Suppressor macrophage treated with lipopolysaccharide for 1 hour (primary cell): ENCODE results near the gene FNDC3B.

Source experiments
- DNase-seq, 3 donors: peaks; one replicate each; pipeline ENCODE4 v3.0.0-alpha.2; 2020 to 2022

The FNDC3B gene

DNA sequence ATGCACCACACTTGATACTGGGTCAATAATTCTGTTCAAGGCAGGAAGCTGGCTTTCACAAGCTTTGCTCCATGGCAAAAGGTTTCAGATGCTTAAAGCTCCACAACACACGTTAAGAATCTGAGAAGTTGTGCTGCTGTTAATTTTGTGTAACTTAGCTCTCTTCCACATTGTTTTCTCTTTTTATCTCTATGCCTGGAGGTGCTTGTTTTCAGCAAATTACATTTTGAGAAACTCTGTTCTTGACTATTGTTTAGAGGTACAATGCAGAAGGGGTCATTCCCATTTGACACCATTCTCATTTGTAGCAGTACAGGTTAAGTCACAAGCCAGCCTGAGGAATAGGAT, 156.0 kb downstream of the FNDC3B start:
- no peak for DNase-seq

DNA sequence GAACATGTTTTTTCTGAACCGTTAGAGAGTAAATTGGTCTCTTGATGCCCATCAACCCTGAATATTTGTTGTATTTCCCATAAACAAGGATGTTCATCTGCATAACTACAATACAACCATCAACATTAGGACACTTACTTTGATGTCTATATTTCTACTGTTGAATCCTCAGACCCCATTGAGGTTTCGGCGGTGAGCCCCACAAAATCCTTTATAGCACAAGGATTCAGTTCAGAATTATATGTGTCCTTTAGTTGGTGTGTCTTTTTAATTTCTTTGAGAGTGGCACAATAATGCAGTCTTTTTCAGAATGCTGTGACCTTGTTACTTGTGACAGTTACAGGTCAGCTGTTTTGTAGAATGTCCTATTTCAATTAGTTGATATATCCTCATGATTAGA, 158.0 kb downstream of the FNDC3B start:
- DNase-seq, result no peak

DNA sequence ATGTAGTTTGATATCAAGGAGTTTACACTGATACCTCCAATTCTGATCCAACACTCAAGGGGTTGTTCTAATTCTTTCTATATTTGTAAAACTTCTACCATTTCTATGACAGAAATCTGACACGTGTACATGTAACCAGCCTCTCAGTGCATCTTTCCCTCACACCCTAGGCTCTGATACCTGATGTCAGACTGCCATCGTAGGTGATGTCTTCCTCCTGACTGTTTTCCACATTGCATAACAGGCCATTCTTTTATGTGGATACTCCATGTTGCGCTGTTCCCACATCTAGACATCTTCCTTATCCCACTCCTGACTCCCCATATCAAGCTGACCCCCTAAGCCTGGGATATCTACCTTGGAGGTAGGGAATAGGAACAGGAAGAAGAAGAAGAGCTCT, 159.1 kb downstream of the FNDC3B start:
- DNase-seq, result no peak

DNA sequence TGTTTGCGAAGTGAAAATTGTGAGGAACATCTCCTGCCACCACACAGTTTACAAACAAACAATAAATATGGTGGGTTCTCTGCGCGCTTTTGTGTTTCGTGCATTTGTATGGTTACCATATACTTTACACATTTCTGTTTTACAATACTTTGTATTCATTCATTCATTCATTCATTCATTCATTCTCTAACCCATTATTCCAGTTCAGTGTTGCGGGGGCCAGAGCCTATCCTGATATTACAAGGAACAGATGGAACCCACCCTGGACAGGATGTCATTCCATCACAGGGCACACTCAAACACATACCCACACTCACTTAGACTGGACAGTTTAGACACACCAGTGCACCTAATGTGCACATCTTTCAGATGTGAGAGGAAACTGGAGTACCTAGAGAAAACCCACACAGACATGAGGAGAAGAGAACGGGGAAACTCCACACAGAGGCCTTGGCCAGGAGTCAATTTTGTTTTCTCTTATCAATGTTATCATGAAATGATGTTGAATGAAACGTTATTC, 160.5 kb downstream of the FNDC3B start:
- DNase-seq, result no peak

DNA sequence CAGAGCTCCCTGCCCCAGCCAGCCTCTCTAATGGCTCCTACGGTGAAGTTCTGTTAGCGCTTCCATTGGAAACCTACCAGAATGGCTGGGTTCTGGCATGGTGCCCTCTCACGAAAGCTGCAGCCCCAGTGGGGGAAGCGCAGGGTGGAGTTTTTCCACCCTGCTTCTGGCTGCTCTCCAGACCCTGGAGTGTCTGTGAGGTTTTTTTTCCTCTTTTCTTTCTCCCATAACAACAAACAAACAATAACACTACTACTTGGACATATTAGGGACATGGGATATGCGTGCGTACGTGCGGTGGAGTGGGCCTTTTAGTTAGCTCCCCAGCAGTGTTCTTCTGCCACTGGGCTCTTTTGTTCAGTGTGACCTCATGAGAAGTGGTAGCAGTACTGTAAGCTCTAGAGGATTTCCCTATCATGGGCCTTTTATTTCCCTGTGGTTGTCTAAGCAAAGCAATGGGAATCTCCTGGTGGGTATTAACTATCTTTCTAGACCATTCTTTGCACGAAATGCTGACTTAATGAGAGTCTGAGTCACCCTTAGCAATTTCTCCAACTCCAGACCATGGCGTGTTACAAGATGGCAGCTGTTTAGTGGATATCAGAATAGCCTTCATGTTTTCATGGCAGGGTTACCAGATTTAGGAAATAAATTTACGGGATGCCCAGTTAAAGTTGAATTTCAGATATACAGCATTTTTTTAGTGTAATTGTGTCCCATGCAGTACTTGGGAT, 161.9 kb downstream of the FNDC3B start:
- DNase-seq, result peak; percentile 74 to 93 (median 91)

DNA sequence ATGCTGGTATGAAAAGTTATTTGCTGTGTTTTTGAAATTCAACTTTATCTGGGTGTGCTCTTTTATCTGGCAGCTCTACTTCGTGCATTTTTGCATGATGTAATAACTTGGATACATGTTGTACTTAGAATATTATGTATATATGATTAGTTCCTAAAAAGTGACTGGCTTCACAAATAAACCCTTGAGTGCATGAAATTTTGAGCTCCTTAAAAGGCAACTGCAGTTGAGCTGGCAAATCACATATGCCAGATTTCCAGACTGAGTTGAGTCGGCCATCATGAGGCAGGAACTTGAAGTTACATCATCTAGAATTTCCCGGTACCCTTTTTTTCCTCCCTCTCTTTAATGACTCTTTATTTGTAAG, 162.5 kb downstream of the FNDC3B start:
- peak; percentile 79 to 90 (median 89) for DNase-seq

DNA sequence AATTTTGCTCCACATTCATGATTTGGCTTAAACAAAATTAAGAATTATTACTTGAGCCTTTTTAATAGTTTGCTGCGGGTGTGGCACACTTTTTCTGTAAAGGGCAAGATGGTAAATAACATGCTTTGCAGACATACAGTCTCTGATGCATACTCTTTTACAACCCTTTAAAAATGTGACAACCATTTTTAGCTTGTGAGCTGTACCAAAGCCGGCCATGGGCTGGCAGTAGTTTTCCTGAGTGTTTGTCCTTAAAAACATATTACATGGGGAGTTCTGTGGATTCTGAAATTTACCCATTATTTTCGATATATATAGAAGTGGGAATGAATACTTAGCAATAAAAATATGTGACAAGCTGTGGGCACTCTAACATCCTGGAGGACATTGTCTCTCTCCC, 163.4 kb downstream of the FNDC3B start:
- DNase-seq, result no peak

DNA sequence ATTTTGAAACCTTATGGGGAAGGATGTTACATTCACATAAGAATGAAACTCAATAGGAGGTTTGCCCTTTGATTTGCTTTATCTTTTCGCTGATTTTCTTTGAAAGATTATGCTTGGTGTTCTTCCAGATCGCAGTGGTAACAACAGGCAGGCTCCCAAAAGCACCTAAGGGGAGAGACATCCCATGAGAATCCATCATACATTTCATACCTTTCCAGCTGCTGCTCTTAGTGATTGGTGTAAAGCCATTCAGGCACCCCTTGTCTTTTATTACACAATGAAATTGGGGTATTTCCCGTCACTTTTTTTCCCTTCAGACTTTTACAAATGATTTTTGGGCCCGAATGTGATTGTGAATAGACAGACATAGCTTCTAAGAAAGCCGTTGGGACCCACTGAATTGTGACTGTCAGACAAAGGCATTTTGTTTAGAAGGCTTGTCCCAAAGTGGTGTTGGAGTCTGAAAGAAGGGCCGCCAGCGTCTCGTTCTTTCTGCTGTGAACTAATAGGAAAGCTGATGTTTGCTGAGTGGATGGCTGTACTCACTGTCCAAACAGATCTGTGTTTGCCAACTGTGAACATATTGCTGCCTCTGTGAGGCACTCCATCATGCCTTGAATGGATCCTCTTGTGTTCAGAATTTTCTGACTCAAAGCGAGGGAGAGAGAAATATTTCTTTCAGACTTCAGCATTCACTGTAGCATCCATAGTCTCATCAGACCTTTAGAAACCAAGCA, 164.3 kb downstream of the FNDC3B start:
- DNase-seq, result no peak

DNA sequence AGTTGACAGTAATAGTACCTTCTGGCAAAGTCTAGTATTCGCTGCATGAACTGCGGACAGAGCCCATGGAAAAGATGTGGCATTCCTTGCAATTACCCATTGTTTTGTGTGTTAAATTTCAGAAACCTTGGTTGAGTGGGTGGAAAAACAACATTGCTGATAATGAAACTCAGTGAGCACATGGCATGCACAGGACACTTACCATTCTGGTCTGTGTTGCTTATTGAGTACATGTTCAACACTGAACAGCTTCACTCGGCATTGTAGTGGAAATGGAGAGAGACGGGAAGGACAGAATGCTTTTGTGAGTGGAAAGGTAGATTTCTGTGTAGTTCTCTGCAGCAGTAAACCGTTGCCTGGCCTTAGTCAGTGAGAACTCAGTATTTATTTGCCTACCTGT, 165.3 kb downstream of the FNDC3B start:
- no peak for DNase-seq

DNA sequence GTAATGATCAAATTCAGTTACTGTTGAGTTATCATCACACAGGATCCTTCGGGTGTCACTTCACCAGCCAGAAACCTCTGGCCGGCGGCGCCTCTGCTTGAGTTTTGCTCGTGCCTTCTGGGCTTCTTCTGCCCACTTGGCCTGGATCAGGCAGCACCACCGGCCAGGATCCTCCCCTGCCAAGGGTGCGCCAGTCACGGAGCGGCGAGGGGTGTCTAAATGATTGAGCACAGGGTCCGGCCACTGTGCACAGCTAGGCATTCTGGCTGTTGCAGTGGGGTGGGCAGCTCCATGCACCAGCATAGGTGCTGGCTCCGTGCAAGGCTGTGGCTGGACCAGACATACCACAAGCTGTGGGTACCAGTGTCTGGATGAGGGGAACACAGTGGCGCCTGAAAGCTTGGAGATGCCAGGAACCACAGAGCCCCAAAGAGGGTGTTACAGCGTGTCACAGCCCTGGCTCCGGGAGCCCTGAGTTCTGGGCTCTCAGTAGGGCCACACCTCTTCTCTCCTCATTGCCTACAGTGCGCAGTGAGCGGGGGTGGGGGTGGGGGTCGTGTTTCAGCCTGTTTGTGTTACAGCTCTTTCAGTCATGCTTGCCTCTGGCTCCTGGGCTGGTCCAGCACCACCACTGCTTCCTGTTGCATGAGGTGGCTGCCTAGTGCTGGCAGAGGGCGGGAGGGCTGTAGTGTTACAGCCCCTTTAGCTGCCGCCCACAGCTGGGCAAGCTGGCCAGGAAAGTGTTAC, 169.4 kb downstream of the FNDC3B start:
- no peak for DNase-seq

DNA sequence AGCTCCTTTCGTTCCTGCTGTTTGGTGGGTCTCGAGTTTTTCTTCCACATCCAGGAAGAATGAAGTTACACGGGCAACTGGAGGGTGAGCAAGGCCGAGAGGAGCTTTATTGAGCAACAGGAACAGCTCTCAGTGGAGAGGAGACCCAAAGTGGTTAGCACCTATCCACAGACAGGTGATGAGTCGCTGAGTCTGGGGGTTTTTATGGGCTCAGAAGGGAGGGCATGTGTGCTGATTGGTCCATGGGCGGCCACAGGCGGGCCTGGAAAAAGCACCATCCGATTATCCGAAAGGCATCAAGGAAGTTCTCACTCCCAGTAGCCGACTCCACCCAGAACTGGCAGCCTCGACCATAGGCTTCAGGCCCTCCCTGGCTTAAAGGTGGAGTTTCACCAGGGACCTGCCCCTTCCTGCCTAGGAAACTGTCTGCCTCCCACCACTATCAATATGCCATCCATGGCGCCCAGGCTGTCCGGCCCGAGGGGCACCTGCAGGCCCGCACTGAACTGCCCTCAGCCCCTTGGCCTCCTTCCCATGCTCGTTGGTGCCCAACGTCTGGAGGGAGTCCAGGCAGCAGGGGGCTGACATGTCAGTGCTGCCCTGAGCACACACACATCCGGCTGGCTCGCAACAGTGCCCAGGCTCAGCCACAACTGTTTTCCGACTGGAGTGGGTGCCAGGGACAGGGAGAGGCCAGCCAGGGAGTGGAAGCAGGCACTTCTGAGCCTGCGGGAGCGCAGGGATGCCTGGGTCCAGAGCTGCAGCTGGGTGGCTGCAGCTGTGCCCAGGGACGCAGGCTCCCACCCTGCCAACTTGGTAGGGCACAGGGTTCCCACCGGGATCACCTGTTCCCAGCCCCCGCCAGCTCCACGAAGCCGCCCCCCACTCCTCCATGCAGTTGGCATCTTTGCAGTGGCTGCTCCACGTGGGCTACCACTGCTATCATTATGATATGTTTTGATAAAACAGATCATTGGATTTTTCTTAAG, 170.2 kb downstream of the FNDC3B start:
- peak in 1 of 3 donors; percentile 29 for DNase-seq

DNA sequence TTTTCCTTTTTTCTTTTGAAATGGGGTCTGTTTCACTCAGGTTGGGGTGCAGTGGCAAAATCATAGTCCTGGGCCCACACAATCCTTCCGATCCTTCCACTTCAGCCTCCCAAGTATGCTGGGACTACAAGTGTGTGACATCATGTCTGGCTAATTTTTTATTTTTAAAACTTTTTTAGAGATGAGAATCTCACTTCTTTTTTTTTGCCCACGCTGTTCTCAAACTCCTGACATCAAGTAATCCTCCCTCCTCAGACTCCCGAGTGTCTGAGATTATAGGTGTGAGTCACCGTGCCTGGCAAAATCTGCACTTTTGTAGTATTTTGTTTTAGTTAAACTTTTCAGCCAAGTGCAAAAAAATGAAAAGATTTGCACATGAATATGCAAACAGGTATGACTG, 171.0 kb downstream of the FNDC3B start:
- peak; percentile 66 to 86 (median 82) for DNase-seq

DNA sequence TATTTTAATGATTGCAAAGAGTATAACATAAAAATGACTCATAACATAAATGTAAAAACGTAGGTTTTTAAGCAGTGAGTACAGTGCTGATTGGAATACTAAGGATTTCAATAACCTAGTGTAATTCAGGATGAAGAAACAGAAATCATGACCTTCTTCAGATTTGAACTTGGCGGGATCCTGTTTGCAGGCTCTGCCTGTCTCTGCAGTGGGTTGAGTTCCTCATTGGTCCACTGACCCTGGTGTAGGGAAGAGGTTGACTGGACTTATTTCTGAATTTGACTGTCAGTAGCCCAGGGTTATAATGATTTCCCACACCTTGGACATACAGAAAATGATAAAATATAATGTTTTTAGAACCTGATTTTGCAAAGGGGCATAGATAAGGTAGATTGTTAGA, 171.7 kb downstream of the FNDC3B start:
- DNase-seq, result peak in 1 of 3 donors; percentile 44

DNA sequence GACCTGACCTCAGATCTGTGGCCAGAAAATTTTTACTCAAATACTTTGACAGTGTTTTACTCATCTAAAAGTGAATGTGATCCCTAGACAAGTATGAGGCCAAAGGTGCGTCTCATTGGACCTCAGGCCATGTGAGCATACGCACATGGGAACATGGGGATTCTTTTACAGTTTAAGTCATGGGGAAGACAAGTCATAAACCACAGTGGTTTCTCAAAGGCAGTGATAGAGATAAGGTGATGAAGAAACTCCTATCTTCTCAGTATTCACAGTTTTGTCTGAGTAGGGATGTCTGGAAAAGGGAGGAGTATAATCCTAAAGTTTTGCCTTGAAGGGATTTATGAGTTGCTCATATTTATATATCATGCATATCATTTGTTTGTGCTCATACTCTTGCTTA, 173.8 kb downstream of the FNDC3B start:
- no peak for DNase-seq

DNA sequence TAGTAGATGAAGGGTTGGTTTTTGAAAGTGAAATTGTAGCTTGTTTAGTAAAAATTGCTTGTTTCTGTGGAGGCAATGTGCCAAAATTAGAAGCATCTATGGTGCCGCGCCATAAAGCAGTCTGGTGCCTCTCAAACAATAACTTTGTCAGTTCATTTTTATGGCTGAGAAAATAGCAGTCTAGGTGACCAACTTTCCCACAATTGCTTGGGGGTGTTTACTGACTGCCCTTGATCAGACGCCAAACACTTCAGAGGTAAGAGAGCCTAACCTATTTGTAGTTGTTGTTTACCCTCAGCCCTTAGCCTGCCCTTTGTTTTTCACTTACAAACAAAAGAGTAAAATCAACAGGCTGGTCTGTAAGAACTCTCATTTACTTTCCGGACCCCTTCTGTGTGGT, 174.5 kb downstream of the FNDC3B start:
- DNase-seq, result no peak

DNA sequence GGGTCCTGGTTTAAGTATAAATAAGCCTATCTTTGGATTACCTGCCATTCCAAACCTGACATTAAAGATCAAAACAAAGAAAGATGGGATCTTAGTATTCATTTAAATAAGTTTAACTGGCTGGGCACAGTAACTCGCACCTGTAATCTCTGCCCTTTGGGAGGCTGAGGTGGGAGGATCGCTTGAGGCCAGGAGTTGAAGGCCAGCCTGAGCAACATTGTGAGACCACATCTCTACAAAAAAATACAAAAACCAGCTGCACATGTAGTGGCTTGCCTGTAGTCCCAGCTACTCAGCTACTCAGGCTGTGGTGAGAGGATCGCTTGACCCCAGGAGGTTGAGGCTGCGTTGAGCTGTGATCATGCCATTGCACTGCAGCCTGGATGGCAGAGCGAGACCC, 176.9 kb downstream of the FNDC3B start:
- DNase-seq, result no peak

DNA sequence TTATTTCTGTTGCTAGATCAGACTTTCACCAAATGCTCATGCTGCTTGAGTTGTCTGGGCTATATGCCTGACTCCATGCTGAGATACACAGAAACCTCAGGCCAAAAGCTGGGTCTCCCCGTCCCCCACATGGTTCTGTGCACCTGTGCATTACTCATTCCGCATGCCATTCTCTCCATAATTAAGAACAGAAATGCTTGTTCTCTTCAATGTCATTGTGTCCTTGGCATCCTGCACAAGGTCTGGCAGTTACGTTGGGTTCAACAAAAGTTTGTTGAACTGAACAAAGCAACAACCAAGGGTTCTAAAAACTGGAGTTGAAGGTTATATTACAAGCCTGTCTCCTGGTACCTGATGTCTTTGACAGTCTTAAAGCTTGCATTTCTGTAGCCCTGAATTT, 177.5 kb downstream of the FNDC3B start:
- DNase-seq, result no peak

DNA sequence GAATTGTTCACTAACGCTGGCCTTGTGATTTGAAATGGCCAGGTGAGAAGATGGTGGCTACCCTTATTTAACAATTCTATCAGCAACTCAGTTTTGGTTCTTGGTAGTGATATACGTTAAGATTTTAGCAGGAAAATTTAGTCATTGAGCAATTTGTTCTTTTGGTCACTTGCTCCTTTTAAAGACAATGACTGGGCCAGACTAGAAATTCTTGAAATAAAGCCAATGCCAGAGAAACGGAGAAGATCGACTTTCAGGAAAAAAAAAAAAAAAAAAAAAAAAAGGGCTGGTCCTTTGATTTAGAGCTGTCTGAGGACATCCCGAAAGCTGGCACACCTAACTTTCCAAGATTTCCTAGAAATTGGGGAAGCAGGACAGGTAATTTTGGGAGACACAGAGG, 178.5 kb downstream of the FNDC3B start:
- no peak for DNase-seq

DNA sequence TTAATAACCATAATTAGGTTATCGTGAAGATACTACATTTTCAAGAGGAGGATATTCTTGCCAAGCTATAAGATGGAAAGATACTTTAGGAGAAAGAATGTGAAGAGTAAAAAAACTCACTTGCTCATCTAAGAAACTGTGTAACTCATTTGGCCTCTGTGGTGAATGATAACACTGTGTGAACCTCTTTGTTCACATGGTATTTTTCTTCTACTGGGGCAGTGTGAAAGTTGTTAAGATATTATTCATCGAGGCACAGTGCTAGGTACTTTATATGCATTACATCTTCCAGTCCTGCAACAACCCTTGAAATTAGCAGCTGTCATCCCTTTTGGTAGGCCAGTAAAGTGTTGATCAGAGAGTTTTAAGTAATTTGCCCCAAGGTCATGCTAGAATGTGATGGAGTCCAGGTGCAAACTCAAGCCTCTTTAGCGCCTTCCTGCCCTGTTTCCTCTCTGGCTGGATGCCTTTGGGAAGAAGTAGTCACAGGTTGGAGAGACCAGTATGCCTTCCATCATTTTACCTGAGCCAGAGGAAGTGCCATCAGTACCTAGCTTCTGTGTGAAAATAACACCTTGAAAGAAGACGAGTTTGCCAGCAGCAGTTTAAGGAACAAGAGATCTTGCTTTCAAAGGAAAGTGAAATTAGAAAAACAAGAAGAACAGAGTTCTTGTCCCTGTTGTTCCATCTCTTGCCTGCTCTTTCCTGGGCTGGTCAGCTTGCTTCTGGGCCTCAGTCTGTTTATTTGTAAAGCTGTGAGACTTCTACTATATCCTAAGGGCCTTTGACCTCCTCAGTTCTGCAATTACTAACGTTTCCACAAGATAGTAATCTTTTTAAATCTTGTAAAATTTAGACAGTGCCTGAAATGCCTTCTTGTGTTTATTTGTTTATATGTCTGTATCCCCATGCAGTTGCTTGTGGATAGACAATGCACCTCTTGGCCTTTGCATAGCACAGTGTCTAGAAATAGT, 179.3 kb downstream of the FNDC3B start:
- DNase-seq, result no peak

DNA sequence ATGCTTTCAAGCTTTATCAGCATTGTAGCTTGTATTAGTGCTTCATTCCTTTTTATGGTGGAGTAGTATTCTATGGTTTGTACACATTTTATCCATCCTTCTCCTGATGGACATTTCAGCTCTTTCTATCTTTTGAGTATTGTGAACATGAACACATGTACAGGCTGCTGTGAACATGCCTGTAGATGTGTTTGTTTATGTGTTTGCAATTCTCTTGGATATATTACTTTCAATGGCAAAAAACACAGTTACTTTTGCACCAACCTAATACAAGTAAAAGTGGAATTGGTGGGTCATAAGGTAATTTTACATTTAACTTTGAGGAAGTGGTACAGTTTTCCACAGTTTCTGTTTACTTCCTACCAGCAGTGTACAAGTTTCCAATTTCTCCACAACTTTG, 180.4 kb downstream of the FNDC3B start:
- no peak for DNase-seq

DNA sequence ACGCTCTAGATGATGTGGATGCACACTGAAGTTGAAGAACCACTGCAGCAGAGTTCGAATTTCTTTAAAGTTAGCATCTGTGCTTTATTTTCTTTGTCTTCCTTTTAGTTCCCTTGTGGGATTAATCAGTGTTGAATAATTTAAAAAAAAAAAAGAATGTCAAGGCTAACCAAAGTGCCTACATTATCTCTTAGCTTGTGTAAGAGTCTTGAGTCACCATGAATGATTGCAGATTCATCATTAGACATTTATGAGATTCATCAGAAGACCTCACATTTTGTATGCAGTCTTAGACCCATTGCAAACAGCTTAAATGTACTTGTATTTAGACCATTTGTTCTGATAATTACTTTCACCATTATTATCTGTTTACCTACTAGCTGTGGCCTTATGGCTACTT, 182.2 kb downstream of the FNDC3B start:
- peak in 2 of 3 donors; percentile 74 to 78 for DNase-seq
